GM23248 (cell line): ENCODE measurements around the gene BRD2.

ENCODE experiments used
- EZH2 ChIP-seq: fragments of 200-600 bp; sonication (generic); IDR thresholded peaks from 2 replicates; pipeline ENCODE4 v1.6.1; 2018; ENCODE audit warnings: antibody characterized with exemption, mild to moderate bottlenecking; ENCODE audit not compliant: insufficient read depth, poor library complexity, severe bottlenecking
- EZH2phosphoT487 ChIP-seq: fragments of 200-600 bp; sonication (generic); IDR thresholded peaks from 2 replicates; pipeline ENCODE4 v1.6.1; 2018; ENCODE audit warnings: antibody characterized with exemption, moderate library complexity, mild to moderate bottlenecking, low read depth; ENCODE audit not compliant: insufficient read depth

DNA sequence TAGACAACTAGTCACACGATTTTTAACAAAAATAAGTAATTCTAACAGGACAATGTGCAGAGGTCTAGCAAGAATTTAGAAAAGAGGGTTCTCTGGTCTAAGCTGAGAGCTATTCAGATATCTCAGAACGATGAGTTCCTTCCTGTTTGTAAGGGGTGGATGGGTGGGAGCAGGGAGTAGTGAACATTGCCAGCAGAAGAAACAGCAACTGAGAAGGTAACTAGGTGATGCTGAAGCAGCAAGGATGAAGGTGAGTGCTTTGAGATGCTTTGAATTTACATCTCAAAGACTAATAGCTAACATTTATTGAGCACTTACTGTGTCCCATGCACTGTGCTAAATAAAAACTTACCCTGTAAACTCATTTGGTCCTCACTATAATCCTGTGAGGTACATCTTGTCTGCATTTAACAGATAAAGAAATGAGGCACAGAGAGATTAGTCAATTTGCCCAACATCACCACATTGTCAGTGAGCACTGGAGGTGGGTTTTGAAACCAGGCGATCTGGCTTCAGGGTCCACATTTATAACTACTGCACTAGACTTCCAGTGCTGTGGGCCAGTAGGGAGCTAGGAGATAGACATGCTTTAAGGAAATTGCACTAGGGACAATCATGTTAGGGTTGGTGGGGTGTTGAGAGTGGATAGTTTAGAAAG, 15.7 kb downstream of the BRD2 start:
- no peak for TF ChIP-seq EZH2
- TF ChIP-seq EZH2phosphoT487 = no peak
